SK-N-SH (cell line): Measurements from ENCODE around the gene RAC2. TPM values are rescaled to one million over a fixed set of nuclear protein-coding genes. Genes with fewer than 3 reads are reported as not detected.

ENCODE experiments used
- CTCF ChIA-PET: fragments of 300-600, 350-600 bp; formaldehyde crosslinking; extraction: SDS; loops from one replicate; lab custom pipeline; 2021; lab: Yijun Ruan, JAX
- POLR2A ChIA-PET: fragments of 350-600 bp; sonication (Branson Sonifier 250); formaldehyde crosslinking; extraction: SDS; loops from one replicate; lab custom pipeline; 2020; ENCODE audit warnings: antibody characterized with exemption, inconsistent platforms; lab: Yijun Ruan, JAX
- DNase-seq: peaks from one replicate; pipeline ENCODE4 v3.0.0; 2012
- H2AFZ ChIP-seq: fragments of 200-600 bp; sonication (generic); 2 replicates; pipeline ENCODE4 v1.8.1; 2016; ENCODE audit warnings: antibody characterized with exemption, mild to moderate bottlenecking, low read depth
- H3F3A ChIP-seq: fragments of 200-600 bp; sonication (generic); replicated peaks from 2 replicates; pipeline ENCODE3; 2016; ENCODE audit warnings: antibody characterized with exemption, mild to moderate bottlenecking; ENCODE audit not compliant: insufficient read depth
- H3K27ac ChIP-seq, 2 experiments: fragments of 200-500 bp in 1 of 2; fragments of 200-600 bp in 1 of 2; sonication (Bioruptor generic) in 1 of 2; sonication (generic), shearing (Covaris generic) in 1 of 2; 2 replicates each; pipeline versions ENCODE4 v1.5.1 to v1.6.1; 2014 to 2016; ENCODE audit warnings: low read depth in 2 of 2, inconsistent platforms in 1 of 2, low read length in 1 of 2, mild to moderate bottlenecking in 1 of 2, mixed read lengths in 1 of 2
- H3K27me3 ChIP-seq: fragments of 200-600 bp; sonication (generic), shearing (Covaris generic); 2 replicates; pipeline ENCODE4 v1.6.1; 2016; ENCODE audit warnings: mixed run types; ENCODE audit not compliant: insufficient read depth
- H3K36me3 ChIP-seq, 2 experiments: fragments of 200-500 bp in 1 of 2; fragments of 200-600 bp in 1 of 2; sonication (Bioruptor generic) in 1 of 2; sonication (generic) in 1 of 2; replicated peaks in 1 of 2; 2 replicates each; pipeline versions ENCODE3 to v1.5.1; 2014 to 2016; ENCODE audit warnings: low read length in 1 of 2, mild to moderate bottlenecking in 1 of 2; ENCODE audit not compliant: insufficient read depth in 2 of 2, control insufficient read depth in 1 of 2
- H3K4me1 ChIP-seq, 2 experiments: fragments of 200-500 bp in 1 of 2; fragments of 200-600 bp in 1 of 2; sonication (Bioruptor generic) in 1 of 2; sonication (generic), shearing (Covaris generic) in 1 of 2; 2 replicates each; pipeline versions ENCODE4 v1.5.1 to v1.6.1; 2014 to 2016; ENCODE audit warnings: low read depth in 1 of 2, low read length in 1 of 2, mixed run types in 1 of 2; ENCODE audit not compliant: insufficient read depth in 2 of 2, control insufficient read depth in 1 of 2
- H3K4me2 ChIP-seq: fragments of 200-600 bp; sonication (generic), shearing (Covaris generic); 2 replicates; pipeline ENCODE4 v1.6.1; 2017; ENCODE audit warnings: mixed run types
- H3K4me3 ChIP-seq, 2 experiments: fragments of 200-500 bp in 1 of 2; fragments of 200-600 bp in 1 of 2; sonication (Bioruptor generic) in 1 of 2; sonication (generic), shearing (Covaris generic) in 1 of 2; 2 replicates each; pipeline versions ENCODE4 v1.5.1 to v1.8.1; 2014 to 2016; ENCODE audit warnings: low read depth in 2 of 2, inconsistent platforms in 1 of 2, low read length in 1 of 2, mild to moderate bottlenecking in 1 of 2, mixed read lengths in 1 of 2, moderate library complexity in 1 of 2
- H3K79me2 ChIP-seq: fragments of 200-600 bp; sonication (generic); 2 replicates; pipeline ENCODE4 v1.8.1; 2017; ENCODE audit warnings: mild to moderate bottlenecking; ENCODE audit not compliant: insufficient read depth
- H3K9ac ChIP-seq: fragments of 200-600 bp; sonication (generic); 2 replicates; pipeline ENCODE4 v1.6.1; 2017; ENCODE audit warnings: mixed run types
- H3K9me2 ChIP-seq: fragments of 200-600 bp; sonication (generic); 2 replicates; pipeline ENCODE4 v1.6.1; 2017; ENCODE audit warnings: mixed run types
- H3K9me3 ChIP-seq: fragments of 200-600 bp; sonication (generic); 2 replicates; pipeline ENCODE4 v1.6.1; 2017; ENCODE audit warnings: mixed run types, mild to moderate bottlenecking, moderate library complexity
- H4K20me1 ChIP-seq: fragments of 200-600 bp; sonication (generic); 2 replicates; pipeline ENCODE4 v1.6.1; 2017; ENCODE audit warnings: mild to moderate bottlenecking, mixed run types; ENCODE audit not compliant: insufficient read depth
- CHD2 ChIP-seq: fragments of 150-350 bp; IDR thresholded peaks from 2 replicates; pipeline ENCODE4 v1.6.1; 2018; ENCODE audit warnings: low read length; ENCODE audit not compliant: partially characterized antibody
- EP300 ChIP-seq, 2 experiments: IDR thresholded peaks; 2 replicates each; pipeline versions ENCODE4 v1.4.0 to v1.6.1; 2012; ENCODE audit warnings: borderline replicate concordance in 1 of 2, low read depth in 1 of 2, low read length in 1 of 2
- EZH2phosphoT487 ChIP-seq: fragments of 200-600 bp; sonication (generic); IDR thresholded peaks from 2 replicates; pipeline ENCODE4 v1.6.1; 2017; ENCODE audit warnings: low read depth, mixed run types, mild to moderate bottlenecking, antibody characterized with exemption, moderate library complexity, borderline replicate concordance
- FOSL2 ChIP-seq: IDR thresholded peaks from 2 replicates; pipeline ENCODE4 v1.4.0; 2012; ENCODE audit warnings: low read depth, mild to moderate bottlenecking, moderate library complexity, borderline replicate concordance
- FOXJ3 ChIP-seq: sonication (generic); formaldehyde crosslinking; IDR thresholded peaks from 2 replicates; pipeline ENCODE4 v1.5.1; 2020; ENCODE audit warnings: mild to moderate bottlenecking, missing genetic modification reagents
- GATA2 ChIP-seq: sonication (generic); formaldehyde crosslinking; IDR thresholded peaks from 2 replicates; pipeline ENCODE4 v1.5.0; 2020; ENCODE audit warnings: mild to moderate bottlenecking, missing genetic modification reagents
- JUND ChIP-seq: IDR thresholded peaks from 2 replicates; pipeline ENCODE4 v1.4.0; 2012
- MEF2A ChIP-seq: IDR thresholded peaks from 2 replicates; pipeline ENCODE4 v1.4.0; 2012; ENCODE audit warnings: low read depth, borderline replicate concordance
- MXI1 ChIP-seq: IDR thresholded peaks from 2 replicates; pipeline ENCODE4 v1.6.1; 2012; ENCODE audit warnings: mild to moderate bottlenecking, low read depth, low read length, improper control_type of control experiment
- NFIC ChIP-seq: IDR thresholded peaks from 2 replicates; pipeline ENCODE4 v1.4.0; 2012; ENCODE audit warnings: borderline replicate concordance
- POLR2AphosphoS5 ChIP-seq: IDR thresholded peaks from 2 replicates; pipeline ENCODE4 v1.6.1; 2012; ENCODE audit warnings: low read depth, low read length
- RAD21 ChIP-seq: IDR thresholded peaks from 2 replicates; pipeline ENCODE4 v1.6.1; 2012; ENCODE audit warnings: mild to moderate bottlenecking, low read length
- RCOR1 ChIP-seq: fragments of 150-350 bp; IDR thresholded peaks from 2 replicates; pipeline ENCODE4 v1.6.1; 2017; ENCODE audit warnings: antibody characterized with exemption, low read length
- RXRA ChIP-seq: IDR thresholded peaks from 2 replicates; pipeline ENCODE4 v1.4.0; 2012; ENCODE audit warnings: low read depth, mild to moderate bottlenecking, borderline replicate concordance
- TAF1 ChIP-seq: IDR thresholded peaks from 2 replicates; pipeline ENCODE4 v1.6.1; 2012; ENCODE audit warnings: low read depth, mild to moderate bottlenecking, low read length, moderate library complexity, borderline replicate concordance
- TCF12 ChIP-seq: IDR thresholded peaks from 2 replicates; pipeline ENCODE4 v1.4.0; 2012
- TEAD4 ChIP-seq: IDR thresholded peaks from 2 replicates; pipeline ENCODE4 v1.4.0; 2012; ENCODE audit warnings: mild to moderate bottlenecking, borderline replicate concordance; ENCODE audit not compliant: insufficient read depth
- YY1 ChIP-seq: IDR thresholded peaks from 2 replicates; pipeline ENCODE4 v1.4.0; 2012; ENCODE audit warnings: low read depth, mild to moderate bottlenecking
- WGBS: methylation state at CpG from one replicate; pipeline ENCODE4 v1.1.6; 2017; ENCODE audit warnings: low lambda C conversion rate; 5-methylcytosine and 5-hydroxymethylcytosine counted together
- polyA plus RNA-seq, 3 experiments: library from polyadenylated mRNA; depleted of rRNA; stranded (reverse); fragments of >200 nt; gene quantifications; 2 replicates each; pipeline ENCODE4 v1.2.3, GENCODE V29; 2012
- TF ChIP-seq, protein P1 (sequence below): IDR thresholded peaks from 2 replicates; pipeline ENCODE4; 2012
- TF ChIP-seq, protein P2 (sequence below): fragments of 150-350 bp; IDR thresholded peaks from 2 replicates; pipeline ENCODE4 v1.6.1; 2016; ENCODE audit warnings: mild to moderate bottlenecking, low read depth, low read length
- TF ChIP-seq, protein P3 (sequence below): fragments of 200-600 bp; sonication (generic); IDR thresholded peaks from 2 replicates; pipeline ENCODE4 v1.6.1; 2017; ENCODE audit warnings: antibody characterized with exemption, mild to moderate bottlenecking, moderate library complexity
- TF ChIP-seq, protein P4 (sequence below): IDR thresholded peaks from 2 replicates; pipeline ENCODE4 v1.4.0; 2012; ENCODE audit warnings: low read depth, borderline replicate concordance
- TF ChIP-seq, protein P5 (sequence below): IDR thresholded peaks from 2 replicates; pipeline ENCODE4 v1.4.0; 2012; ENCODE audit warnings: low read depth, borderline replicate concordance

The RAC2 gene
- polyA plus RNA-seq, 1 of the 3 experiments (the other 2 are of a cell fraction): 29.9 TPM

DNA sequence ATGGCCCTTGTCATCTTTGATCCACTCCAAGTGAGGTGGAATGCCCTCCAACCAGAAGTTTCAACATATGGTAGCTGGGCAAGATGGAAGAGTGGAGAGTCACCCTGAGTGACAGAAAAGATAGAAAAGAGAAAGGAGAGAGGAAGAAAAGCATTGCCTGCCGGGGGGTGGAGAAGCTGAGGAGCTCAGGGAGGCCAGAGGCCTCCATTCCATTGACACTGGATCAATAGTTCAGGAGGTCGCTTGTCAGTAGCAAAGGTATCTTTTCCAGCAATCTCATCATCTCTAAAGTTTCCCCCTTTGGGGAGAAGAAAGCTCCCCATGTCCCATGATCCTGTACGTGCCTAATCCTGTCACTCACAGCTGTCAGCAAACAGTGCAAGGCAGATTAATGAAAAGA lies 49.3 kb downstream of the RAC2 start:
- CTCF ChIA-PET: no interaction called here

GRCh38 chr22:37193629-37194191 lies 50.4 kb downstream of the RAC2 start:
- no peaks in the 10 kb centered on the region for H3K9me2 ChIP-seq
- no peak overlapping the region for H3K27ac ChIP-seq
- WGBS: 73% methylated on average over 10 of the region's 10 CpGs
- no peak overlapping the region for H3K9ac ChIP-seq
- DNase-seq: no peak
- no peaks in the 10 kb centered on the region for H3K36me3 ChIP-seq
- H3K27me3 ChIP-seq: no peaks in the 10 kb centered on the region
- no peak overlapping the region for H2AFZ ChIP-seq
- no peak overlapping the region for H3K4me2 ChIP-seq
- ChIA-PET POLR2A (no interaction called here), CTCF (no interaction called here)
- no peak overlapping the region for H3K4me3 ChIP-seq
- H3K4me1 ChIP-seq: peaks cover 32% of the 10 kb centered on the region in 2 experiments
- H3K79me2 ChIP-seq: no peaks in the 10 kb centered on the region; the same call in 1 of the 2 replicates
- H3F3A ChIP-seq: peaks cover 42% of the 10 kb centered on the region
- H3K9me3 ChIP-seq: no peaks in the 10 kb centered on the region
- H4K20me1 ChIP-seq: no peaks in the 10 kb centered on the region
- TF ChIP-seq, protein P1, sequence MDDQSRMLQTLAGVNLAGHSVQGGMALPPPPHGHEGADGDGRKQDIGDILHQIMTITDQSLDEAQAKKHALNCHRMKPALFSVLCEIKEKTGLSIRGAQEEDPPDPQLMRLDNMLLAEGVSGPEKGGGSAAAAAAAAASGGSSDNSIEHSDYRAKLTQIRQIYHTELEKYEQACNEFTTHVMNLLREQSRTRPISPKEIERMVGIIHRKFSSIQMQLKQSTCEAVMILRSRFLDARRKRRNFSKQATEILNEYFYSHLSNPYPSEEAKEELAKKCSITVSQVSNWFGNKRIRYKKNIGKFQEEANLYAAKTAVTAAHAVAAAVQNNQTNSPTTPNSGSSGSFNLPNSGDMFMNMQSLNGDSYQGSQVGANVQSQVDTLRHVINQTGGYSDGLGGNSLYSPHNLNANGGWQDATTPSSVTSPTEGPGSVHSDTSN: no peak
- TF ChIP-seq TEAD4: no peak
- no peak for TF ChIP-seq RAD21
- TF ChIP-seq FOSL2: no peak
- no peak for TF ChIP-seq CHD2
- no peak for TF ChIP-seq RXRA
- TF ChIP-seq, protein P2, sequence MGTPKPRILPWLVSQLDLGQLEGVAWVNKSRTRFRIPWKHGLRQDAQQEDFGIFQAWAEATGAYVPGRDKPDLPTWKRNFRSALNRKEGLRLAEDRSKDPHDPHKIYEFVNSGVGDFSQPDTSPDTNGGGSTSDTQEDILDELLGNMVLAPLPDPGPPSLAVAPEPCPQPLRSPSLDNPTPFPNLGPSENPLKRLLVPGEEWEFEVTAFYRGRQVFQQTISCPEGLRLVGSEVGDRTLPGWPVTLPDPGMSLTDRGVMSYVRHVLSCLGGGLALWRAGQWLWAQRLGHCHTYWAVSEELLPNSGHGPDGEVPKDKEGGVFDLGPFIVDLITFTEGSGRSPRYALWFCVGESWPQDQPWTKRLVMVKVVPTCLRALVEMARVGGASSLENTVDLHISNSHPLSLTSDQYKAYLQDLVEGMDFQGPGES: no peak
- TF ChIP-seq, protein P3, sequence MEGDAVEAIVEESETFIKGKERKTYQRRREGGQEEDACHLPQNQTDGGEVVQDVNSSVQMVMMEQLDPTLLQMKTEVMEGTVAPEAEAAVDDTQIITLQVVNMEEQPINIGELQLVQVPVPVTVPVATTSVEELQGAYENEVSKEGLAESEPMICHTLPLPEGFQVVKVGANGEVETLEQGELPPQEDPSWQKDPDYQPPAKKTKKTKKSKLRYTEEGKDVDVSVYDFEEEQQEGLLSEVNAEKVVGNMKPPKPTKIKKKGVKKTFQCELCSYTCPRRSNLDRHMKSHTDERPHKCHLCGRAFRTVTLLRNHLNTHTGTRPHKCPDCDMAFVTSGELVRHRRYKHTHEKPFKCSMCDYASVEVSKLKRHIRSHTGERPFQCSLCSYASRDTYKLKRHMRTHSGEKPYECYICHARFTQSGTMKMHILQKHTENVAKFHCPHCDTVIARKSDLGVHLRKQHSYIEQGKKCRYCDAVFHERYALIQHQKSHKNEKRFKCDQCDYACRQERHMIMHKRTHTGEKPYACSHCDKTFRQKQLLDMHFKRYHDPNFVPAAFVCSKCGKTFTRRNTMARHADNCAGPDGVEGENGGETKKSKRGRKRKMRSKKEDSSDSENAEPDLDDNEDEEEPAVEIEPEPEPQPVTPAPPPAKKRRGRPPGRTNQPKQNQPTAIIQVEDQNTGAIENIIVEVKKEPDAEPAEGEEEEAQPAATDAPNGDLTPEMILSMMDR: no peak
- TF ChIP-seq, protein P4, sequence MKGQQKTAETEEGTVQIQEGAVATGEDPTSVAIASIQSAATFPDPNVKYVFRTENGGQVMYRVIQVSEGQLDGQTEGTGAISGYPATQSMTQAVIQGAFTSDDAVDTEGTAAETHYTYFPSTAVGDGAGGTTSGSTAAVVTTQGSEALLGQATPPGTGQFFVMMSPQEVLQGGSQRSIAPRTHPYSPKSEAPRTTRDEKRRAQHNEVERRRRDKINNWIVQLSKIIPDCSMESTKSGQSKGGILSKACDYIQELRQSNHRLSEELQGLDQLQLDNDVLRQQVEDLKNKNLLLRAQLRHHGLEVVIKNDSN: no peak
- no peak for TF ChIP-seq TCF12
- no peak for TF ChIP-seq MEF2A
- TF ChIP-seq TAF1: no peak
- TF ChIP-seq JUND: no peak
- TF ChIP-seq RCOR1: no peak
- TF ChIP-seq FOXJ3 (CRISPR knock-in tag): no peak
- TF ChIP-seq EP300 (IDR thresholded peaks at IDR 0.05; ENCODE audit: borderline replicate concordance in 1 of 2, low read depth in 1 of 2, low read length in 1 of 2): no peak

More for the DNA sequence above, 49.3 kb downstream of the RAC2 start:
- no peak overlapping the region for H3K4me3 ChIP-seq
- no peaks in the 10 kb centered on the region for H4K20me1 ChIP-seq
- no peak for DNase-seq
- H3K9ac ChIP-seq: no peak overlapping the region
- TF ChIP-seq, protein P5, sequence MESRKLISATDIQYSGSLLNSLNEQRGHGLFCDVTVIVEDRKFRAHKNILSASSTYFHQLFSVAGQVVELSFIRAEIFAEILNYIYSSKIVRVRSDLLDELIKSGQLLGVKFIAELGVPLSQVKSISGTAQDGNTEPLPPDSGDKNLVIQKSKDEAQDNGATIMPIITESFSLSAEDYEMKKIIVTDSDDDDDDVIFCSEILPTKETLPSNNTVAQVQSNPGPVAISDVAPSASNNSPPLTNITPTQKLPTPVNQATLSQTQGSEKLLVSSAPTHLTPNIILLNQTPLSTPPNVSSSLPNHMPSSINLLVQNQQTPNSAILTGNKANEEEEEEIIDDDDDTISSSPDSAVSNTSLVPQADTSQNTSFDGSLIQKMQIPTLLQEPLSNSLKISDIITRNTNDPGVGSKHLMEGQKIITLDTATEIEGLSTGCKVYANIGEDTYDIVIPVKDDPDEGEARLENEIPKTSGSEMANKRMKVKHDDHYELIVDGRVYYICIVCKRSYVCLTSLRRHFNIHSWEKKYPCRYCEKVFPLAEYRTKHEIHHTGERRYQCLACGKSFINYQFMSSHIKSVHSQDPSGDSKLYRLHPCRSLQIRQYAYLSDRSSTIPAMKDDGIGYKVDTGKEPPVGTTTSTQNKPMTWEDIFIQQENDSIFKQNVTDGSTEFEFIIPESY: no peak
- TF ChIP-seq MEF2A (no peak), MXI1 (no peak), POLR2AphosphoS5 (no peak), YY1 (no peak), FOXJ3 (CRISPR knock-in tag) (no peak), TEAD4 (no peak), NFIC (no peak), GATA2 (CRISPR knock-in tag) (no peak), RAD21 (no peak), EZH2phosphoT487 (no peak)
- no peak overlapping the region for H2AFZ ChIP-seq
- POLR2A ChIA-PET: no interaction called here
- no peaks in the 10 kb centered on the region; the same call in 1 of the 2 replicates for H3K79me2 ChIP-seq
- H3F3A ChIP-seq: peaks cover 32% of the 10 kb centered on the region
- 94% methylated on average over 3 of the region's 3 CpGs for WGBS
- no peaks in the 10 kb centered on the region for H3K27me3 ChIP-seq
- H3K9me2 ChIP-seq: no peaks in the 10 kb centered on the region
- no peak overlapping the region for H3K4me2 ChIP-seq
- no peaks in the 10 kb centered on the region for H3K9me3 ChIP-seq
- H3K27ac ChIP-seq: no peak overlapping the region
- H3K4me1 ChIP-seq: peaks cover 24 to 27% of the 10 kb centered on the region in 2 experiments
- no peaks in the 10 kb centered on the region for H3K36me3 ChIP-seq
